Measurements from ENCODE around the gene ACOT7.

ACOT7 gene

DNA sequence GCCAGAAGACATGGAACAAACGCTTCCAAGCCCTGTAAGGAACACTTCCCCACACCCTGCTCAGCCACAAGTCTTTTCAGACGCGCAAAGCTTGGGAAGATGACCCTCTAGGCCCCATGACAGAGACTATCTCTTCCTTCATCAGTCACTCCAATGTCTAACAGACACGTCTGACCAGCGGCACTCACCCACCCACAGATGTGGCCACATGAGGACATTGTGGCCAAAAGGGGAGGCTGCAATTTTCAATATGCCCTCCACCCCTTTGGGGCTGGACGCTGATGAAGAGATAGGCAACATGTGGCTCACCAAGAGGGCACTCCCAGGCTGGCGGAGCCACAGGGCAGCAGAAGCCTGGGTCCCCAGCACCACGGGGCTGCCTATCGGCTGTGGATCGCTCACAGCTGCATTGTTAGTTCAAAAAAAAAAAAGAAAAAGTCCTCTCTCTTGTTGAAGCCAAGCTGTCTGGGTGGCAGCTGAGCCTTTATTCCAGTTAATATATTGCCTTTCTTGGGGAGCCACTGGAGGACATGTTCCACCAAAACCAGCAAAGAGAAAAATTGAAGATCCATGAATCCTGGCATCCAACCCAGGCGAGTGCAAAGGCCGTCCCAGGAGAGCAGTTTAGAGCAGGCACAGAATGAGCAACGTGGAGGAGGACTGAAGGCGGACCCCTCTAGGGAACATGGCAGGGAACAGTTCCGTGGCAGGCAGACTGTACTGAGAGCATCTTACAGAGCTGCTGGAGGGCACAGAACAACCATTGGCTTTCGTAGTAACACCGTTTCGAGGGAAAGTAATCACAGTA, 80.0 kb downstream of the ACOT7 start:
- Histone ChIP-seq H3K4me3 (ENCODE audit: low read length) (no peak overlapping the region), H3K4me2 (ENCODE audit: low read length) (no peak overlapping the region), H3K36me3 (ENCODE audit: control insufficient read depth, low read length) (peaks cover 5% of the 10 kb centered on the region), H3K27me3 (ENCODE audit: control insufficient read depth, low read length) (no peaks in the 10 kb centered on the region), H3K79me2 (ENCODE audit: control insufficient read depth, low read length) (no peaks in the 10 kb centered on the region), H3K27ac (ENCODE audit: low read depth, low read length) (no peak overlapping the region), H3K9me3 (ENCODE audit: control insufficient read depth, insufficient read depth, low read length) (no peaks in the 10 kb centered on the region), H3K4me1 (ENCODE audit: control insufficient read depth, low read length) (no peaks in the 10 kb centered on the region), H3F3A (ENCODE audit: control insufficient read depth, insufficient read depth) (no peaks in the 10 kb centered on the region), H3K9me2 (replicated peaks; ENCODE audit: control insufficient read depth, low read length) (no peaks in the 10 kb centered on the region), H4K20me1 (ENCODE audit: control insufficient read depth, insufficient read depth, low read depth, low read length) (no peaks in the 10 kb centered on the region)
- TF ChIP-seq, protein P1, sequence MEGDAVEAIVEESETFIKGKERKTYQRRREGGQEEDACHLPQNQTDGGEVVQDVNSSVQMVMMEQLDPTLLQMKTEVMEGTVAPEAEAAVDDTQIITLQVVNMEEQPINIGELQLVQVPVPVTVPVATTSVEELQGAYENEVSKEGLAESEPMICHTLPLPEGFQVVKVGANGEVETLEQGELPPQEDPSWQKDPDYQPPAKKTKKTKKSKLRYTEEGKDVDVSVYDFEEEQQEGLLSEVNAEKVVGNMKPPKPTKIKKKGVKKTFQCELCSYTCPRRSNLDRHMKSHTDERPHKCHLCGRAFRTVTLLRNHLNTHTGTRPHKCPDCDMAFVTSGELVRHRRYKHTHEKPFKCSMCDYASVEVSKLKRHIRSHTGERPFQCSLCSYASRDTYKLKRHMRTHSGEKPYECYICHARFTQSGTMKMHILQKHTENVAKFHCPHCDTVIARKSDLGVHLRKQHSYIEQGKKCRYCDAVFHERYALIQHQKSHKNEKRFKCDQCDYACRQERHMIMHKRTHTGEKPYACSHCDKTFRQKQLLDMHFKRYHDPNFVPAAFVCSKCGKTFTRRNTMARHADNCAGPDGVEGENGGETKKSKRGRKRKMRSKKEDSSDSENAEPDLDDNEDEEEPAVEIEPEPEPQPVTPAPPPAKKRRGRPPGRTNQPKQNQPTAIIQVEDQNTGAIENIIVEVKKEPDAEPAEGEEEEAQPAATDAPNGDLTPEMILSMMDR (IDR thresholded peaks at IDR 0.05; ENCODE audit: low read depth, low read length, poor library complexity, severe bottlenecking), result no peak
- no peak for TF ChIP-seq EZH2phosphoT487 (IDR thresholded peaks at IDR 0.05; ENCODE audit: borderline replicate concordance, low read length)

DNA sequence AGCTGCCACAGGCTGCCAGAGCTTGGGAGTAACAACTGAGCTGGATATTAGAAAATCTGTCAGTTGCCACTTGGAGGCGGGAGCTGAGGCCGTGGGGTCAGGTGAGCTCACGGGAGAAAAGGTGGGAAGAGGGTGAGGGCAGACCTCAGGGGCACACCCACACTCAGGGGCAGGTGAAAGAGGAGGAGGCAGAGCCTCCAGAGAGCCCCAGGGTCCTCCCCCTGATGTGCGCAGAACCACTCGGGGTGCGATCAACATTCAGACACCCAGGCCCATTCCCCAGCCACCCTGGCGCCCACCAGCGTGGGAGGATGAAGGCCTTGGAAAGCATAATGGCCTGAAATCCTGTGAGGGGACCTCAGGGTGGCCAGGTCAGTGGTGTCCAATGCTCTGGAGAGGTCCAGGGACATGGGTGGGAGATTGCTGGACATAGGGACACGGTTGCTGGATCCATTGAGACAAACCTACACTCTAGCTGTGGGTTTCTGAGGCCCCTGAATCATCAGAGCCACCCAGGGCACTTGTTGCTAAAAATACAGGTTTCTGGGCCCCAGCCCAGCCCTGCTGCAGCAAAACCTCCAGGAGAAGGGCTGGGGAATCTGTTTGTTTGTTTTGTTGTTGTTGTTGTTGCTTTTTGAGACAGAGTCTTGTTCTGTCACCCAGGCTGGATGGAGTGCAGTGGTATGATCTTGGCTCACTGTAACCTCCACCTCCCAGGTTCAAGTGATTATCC, 83.3 kb downstream of the ACOT7 start:
- H3K79me2 ChIP-seq (ENCODE audit: control insufficient read depth, low read length), result no peaks in the 10 kb centered on the region
- TF ChIP-seq, protein P1 (IDR thresholded peaks at IDR 0.05; ENCODE audit: low read depth, low read length, poor library complexity, severe bottlenecking), result no peak
- TF ChIP-seq EZH2phosphoT487 (IDR thresholded peaks at IDR 0.05; ENCODE audit: borderline replicate concordance, low read length), result no peak
- H3K9me3 ChIP-seq (ENCODE audit: control insufficient read depth, insufficient read depth, low read length), result no peaks in the 10 kb centered on the region
- H3F3A ChIP-seq (ENCODE audit: control insufficient read depth, insufficient read depth), result no peaks in the 10 kb centered on the region
- no peak overlapping the region for H3K4me3 ChIP-seq (ENCODE audit: low read length)
- H3K4me2 ChIP-seq (ENCODE audit: low read length), result no peak overlapping the region
- no peaks in the 10 kb centered on the region for H4K20me1 ChIP-seq (ENCODE audit: control insufficient read depth, insufficient read depth, low read depth, low read length)
- H3K27me3 ChIP-seq (ENCODE audit: control insufficient read depth, low read length), result no peaks in the 10 kb centered on the region
- H3K36me3 ChIP-seq (ENCODE audit: control insufficient read depth, low read length), result no peaks in the 10 kb centered on the region
- H3K4me1 ChIP-seq (ENCODE audit: control insufficient read depth, low read length), result no peaks in the 10 kb centered on the region
- H3K27ac ChIP-seq (ENCODE audit: low read depth, low read length), result no peak overlapping the region
- no peaks in the 10 kb centered on the region for H3K9me2 ChIP-seq (replicated peaks; ENCODE audit: control insufficient read depth, low read length)

DNA sequence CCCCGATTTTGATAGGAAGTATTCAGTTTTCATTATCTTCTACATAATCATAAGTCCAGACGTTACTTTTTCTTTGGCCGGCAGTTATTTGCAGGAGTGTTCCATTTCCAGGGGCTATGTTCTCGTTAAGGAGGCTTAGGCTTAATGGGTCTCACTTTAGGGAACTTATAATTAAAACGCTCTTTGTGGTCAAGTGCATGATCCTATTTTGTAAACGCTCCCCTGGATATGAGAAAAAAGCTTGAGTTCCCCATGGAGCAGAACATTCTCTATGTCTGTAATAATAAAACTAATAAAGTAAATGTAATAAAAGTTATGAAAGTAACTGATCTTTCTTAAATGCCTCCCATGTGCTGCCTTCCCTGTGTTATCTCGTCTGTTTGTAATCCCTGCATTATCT, 84.0 kb downstream of the ACOT7 start:
- no peaks in the 10 kb centered on the region for H4K20me1 ChIP-seq (ENCODE audit: control insufficient read depth, insufficient read depth, low read depth, low read length)
- TF ChIP-seq, protein P1 (IDR thresholded peaks at IDR 0.05; ENCODE audit: low read depth, low read length, poor library complexity, severe bottlenecking), result no peak
- no peak for TF ChIP-seq EZH2phosphoT487 (IDR thresholded peaks at IDR 0.05; ENCODE audit: borderline replicate concordance, low read length)
- no peak overlapping the region for H3K4me2 ChIP-seq (ENCODE audit: low read length)
- H3K79me2 ChIP-seq (ENCODE audit: control insufficient read depth, low read length), result no peaks in the 10 kb centered on the region
- no peaks in the 10 kb centered on the region for H3K4me1 ChIP-seq (ENCODE audit: control insufficient read depth, low read length)
- no peaks in the 10 kb centered on the region for H3K9me3 ChIP-seq (ENCODE audit: control insufficient read depth, insufficient read depth, low read length)
- H3K27me3 ChIP-seq (ENCODE audit: control insufficient read depth, low read length), result no peaks in the 10 kb centered on the region
- no peaks in the 10 kb centered on the region for H3F3A ChIP-seq (ENCODE audit: control insufficient read depth, insufficient read depth)
- H3K4me3 ChIP-seq (ENCODE audit: low read length), result no peak overlapping the region
- no peak overlapping the region for H3K27ac ChIP-seq (ENCODE audit: low read depth, low read length)
- H3K9me2 ChIP-seq (replicated peaks; ENCODE audit: control insufficient read depth, low read length), result no peaks in the 10 kb centered on the region
- no peaks in the 10 kb centered on the region for H3K36me3 ChIP-seq (ENCODE audit: control insufficient read depth, low read length)
